ENCODE results near the gene SRGAP1. TPM values are rescaled to one million over a fixed set of nuclear protein-coding genes. Genes with fewer than 3 reads are reported as not detected.

The SRGAP1 gene
- total and polyA plus RNA-seq, 7 donors: 0.23 to 5.1 (median 1.5) TPM

- WGBS, 3 donors: 51 to 88% (median 76%) methylated on average over 1 of the region's 1 CpG
- H3K27me3 ChIP-seq (ENCODE audit: insufficient read depth in 3 of 3, low read length in 2 of 3): no peaks in the 10 kb centered on the region
- ATAC-seq: no peak
- TF ChIP-seq CTCF (IDR thresholded peaks at IDR 0.05): no peak
- no peaks in the 10 kb centered on the region for H3K9me3 ChIP-seq
- no peak overlapping the region for H3K4me3 ChIP-seq
- DNase-seq: no peak
- H3K4me1 ChIP-seq: no peaks in the 10 kb centered on the region
- intact Hi-C loops (cut with DNase I): no loop called here
- H3K27ac ChIP-seq: no peak overlapping the region
- H3K36me3 ChIP-seq (ENCODE audit: insufficient read depth in 1 of 2, low read depth in 1 of 2): no peaks in the 10 kb centered on the region
Observed at GRCh38 chr12:63893170-63893569, 48.7 kb downstream of the SRGAP1 start.

- WGBS, 3 donors: 68 to 84% (median 78%) methylated on average over 3 of the region's 3 CpGs
- no peak for ATAC-seq
- Histone ChIP-seq H3K4me1 (no peaks in the 10 kb centered on the region), H3K27me3 (ENCODE audit: insufficient read depth in 3 of 3, low read length in 2 of 3) (no peaks in the 10 kb centered on the region), H3K4me3 (no peak overlapping the region), H3K9me3 (no peaks in the 10 kb centered on the region), H3K27ac (no peak overlapping the region), H3K36me3 (ENCODE audit: insufficient read depth in 1 of 2, low read depth in 1 of 2) (no peaks in the 10 kb centered on the region)
- intact Hi-C loops (cut with DNase I): no loop called here
- no peak for DNase-seq
- TF ChIP-seq CTCF (IDR thresholded peaks at IDR 0.05): no peak
Observed at GRCh38 chr12:63894132-63894531, 49.6 kb downstream of the SRGAP1 start.

- Histone ChIP-seq H3K27me3 (ENCODE audit: insufficient read depth in 3 of 3, low read length in 2 of 3) (no peaks in the 10 kb centered on the region), H3K36me3 (ENCODE audit: insufficient read depth in 1 of 2, low read depth in 1 of 2) (no peaks in the 10 kb centered on the region), H3K27ac (no peak overlapping the region), H3K4me1 (no peaks in the 10 kb centered on the region), H3K4me3 (no peak overlapping the region), H3K9me3 (no peaks in the 10 kb centered on the region)
- ATAC-seq (no peak), DNase-seq (no peak)
- TF ChIP-seq CTCF (IDR thresholded peaks at IDR 0.05): no peak
- intact Hi-C loops (cut with DNase I): no loop called here
Observed at GRCh38 chr12:63895841-63896240, 51.3 kb downstream of the SRGAP1 start.

- no peak overlapping the region for H3K27ac ChIP-seq
- no peaks in the 10 kb centered on the region for H3K4me1 ChIP-seq
- WGBS, 3 donors: 56 to 73% (median 66%) methylated on average over 2 of the region's 2 CpGs
- no peak for ATAC-seq
- H3K9me3 ChIP-seq: no peaks in the 10 kb centered on the region
- TF ChIP-seq CTCF (IDR thresholded peaks at IDR 0.05): no peak
- no peaks in the 10 kb centered on the region for H3K27me3 ChIP-seq (ENCODE audit: insufficient read depth in 3 of 3, low read length in 2 of 3)
- no peaks in the 10 kb centered on the region for H3K36me3 ChIP-seq (ENCODE audit: insufficient read depth in 1 of 2, low read depth in 1 of 2)
- DNase-seq: no peak
- no peak overlapping the region for H3K4me3 ChIP-seq
- intact Hi-C loops (cut with DNase I): no loop called here
Observed at GRCh38 chr12:63897931-63898330, 53.4 kb downstream of the SRGAP1 start.

- TF ChIP-seq CTCF (IDR thresholded peaks at IDR 0.05): no peak
- H3K27ac ChIP-seq: no peak overlapping the region
- H3K4me3 ChIP-seq: no peak overlapping the region
- H3K4me1 ChIP-seq: no peaks in the 10 kb centered on the region
- intact Hi-C loops (cut with DNase I): no loop called here
- DNase-seq: no peak
- ATAC-seq: no peak
- 92 to 94% (median 94%) methylated on average over 4 of the region's 4 CpGs for WGBS, 3 donors
- H3K9me3 ChIP-seq: no peaks in the 10 kb centered on the region
- H3K27me3 ChIP-seq (ENCODE audit: insufficient read depth in 3 of 3, low read length in 2 of 3): no peaks in the 10 kb centered on the region
- H3K36me3 ChIP-seq (ENCODE audit: insufficient read depth in 1 of 2, low read depth in 1 of 2): no peaks in the 10 kb centered on the region
Observed at GRCh38 chr12:63898764-63899337, 54.4 kb downstream of the SRGAP1 start.
